ES-I3 (cell line): Measurements from ENCODE around the gene PLA2G15.

ENCODE experiments used
- H3K36me3 ChIP-seq: 2 replicates; pipeline ENCODE4 v1.6.1; 2013; ENCODE audit warnings: mild to moderate bottlenecking, low read length, control low read depth, moderate library complexity; ENCODE audit not compliant: insufficient read depth
- H3K4me1 ChIP-seq: 2 replicates; pipeline ENCODE4 v1.6.1; 2013; ENCODE audit warnings: mild to moderate bottlenecking, control low read depth, low read length; ENCODE audit not compliant: insufficient read depth
- H3K9ac ChIP-seq: 2 replicates; pipeline ENCODE4 v1.6.1; 2013; ENCODE audit warnings: low read depth, mild to moderate bottlenecking, low read length, moderate library complexity
- H3K9me3 ChIP-seq: 2 replicates; pipeline ENCODE4 v1.6.1; 2013; ENCODE audit warnings: mild to moderate bottlenecking, low read length, moderate library complexity; ENCODE audit not compliant: control insufficient read depth, insufficient read depth

Gene PLA2G15

DNA sequence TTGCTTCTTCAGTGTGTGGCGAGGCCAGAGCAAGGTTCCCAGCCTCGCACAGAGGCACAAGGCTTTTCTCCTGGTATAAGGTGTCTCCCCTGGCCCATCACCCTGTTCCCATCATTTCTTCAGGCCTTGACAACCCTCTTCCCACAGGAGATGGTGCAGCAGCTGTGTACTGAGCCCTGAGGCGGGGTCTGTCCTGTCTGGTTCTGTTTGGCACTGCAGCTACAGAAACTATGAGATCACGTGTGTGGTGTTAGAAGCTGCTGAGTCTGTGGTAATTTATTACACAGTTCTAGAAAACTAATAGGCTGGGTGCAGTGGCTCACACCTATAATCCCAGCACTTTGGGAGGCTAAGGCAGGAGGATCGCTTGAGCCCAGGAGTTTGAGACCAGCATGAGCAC is 7.2 kb downstream of the PLA2G15 start:
- H3K9ac ChIP-seq, result no peak overlapping the region
- H3K9me3 ChIP-seq, result no peaks in the 10 kb centered on the region
- H3K4me1 ChIP-seq, result no peaks in the 10 kb centered on the region; the same call in 1 of the 2 replicates
- no peaks in the 10 kb centered on the region for H3K36me3 ChIP-seq

DNA sequence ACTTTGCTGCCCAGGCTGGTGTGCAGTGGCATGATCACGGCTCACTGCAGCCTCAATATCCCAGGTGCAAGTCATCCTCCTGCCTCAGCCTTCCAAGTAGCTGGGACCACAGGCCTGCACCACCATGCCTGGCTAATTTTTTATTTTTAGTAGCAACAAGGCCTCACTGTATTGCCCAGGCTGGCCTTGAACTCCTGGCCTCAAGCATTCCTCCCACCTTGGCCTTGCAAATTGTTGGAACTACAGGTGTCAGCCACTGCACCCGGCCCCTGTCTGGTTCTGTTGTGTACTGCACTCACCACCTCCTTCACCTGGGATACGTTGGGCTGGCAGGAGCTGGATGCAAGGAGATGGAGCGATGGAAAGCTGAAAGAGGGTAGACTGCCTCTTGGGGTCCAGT is 8.5 kb downstream of the PLA2G15 start:
- H3K36me3 ChIP-seq, result no peaks in the 10 kb centered on the region
- H3K9me3 ChIP-seq, result no peaks in the 10 kb centered on the region
- no peaks in the 10 kb centered on the region; the same call in 1 of the 2 replicates for H3K4me1 ChIP-seq
- no peak overlapping the region for H3K9ac ChIP-seq

DNA sequence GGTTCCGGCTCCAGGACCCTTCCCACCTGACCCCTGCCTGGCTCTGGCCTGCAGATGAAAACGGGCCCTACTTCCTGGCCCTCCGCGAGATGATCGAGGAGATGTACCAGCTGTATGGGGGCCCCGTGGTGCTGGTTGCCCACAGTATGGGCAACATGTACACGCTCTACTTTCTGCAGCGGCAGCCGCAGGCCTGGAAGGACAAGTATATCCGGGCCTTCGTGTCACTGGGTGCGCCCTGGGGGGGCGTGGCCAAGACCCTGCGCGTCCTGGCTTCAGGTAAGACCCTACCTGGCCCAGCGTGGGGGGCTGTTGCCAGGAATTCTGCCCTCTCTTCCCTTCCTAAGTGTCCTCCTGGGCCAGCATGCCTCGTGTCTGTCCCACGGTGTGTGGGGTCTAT is 10.5 kb downstream of the PLA2G15 start:
- H3K9ac ChIP-seq, result no peak overlapping the region
- no peaks in the 10 kb centered on the region for H3K36me3 ChIP-seq
- no peaks in the 10 kb centered on the region; the same call in 1 of the 2 replicates for H3K4me1 ChIP-seq
- H3K9me3 ChIP-seq, result no peaks in the 10 kb centered on the region

- Histone ChIP-seq H3K9me3 (no peaks in the 10 kb centered on the region), H3K9ac (no peak overlapping the region), H3K36me3 (no peaks in the 10 kb centered on the region), H3K4me1 (no peaks in the 10 kb centered on the region; the same call in 1 of the 2 replicates)
Observed at GRCh38 chr16:68257251-68257905, 12.2 kb downstream of the PLA2G15 start.

DNA sequence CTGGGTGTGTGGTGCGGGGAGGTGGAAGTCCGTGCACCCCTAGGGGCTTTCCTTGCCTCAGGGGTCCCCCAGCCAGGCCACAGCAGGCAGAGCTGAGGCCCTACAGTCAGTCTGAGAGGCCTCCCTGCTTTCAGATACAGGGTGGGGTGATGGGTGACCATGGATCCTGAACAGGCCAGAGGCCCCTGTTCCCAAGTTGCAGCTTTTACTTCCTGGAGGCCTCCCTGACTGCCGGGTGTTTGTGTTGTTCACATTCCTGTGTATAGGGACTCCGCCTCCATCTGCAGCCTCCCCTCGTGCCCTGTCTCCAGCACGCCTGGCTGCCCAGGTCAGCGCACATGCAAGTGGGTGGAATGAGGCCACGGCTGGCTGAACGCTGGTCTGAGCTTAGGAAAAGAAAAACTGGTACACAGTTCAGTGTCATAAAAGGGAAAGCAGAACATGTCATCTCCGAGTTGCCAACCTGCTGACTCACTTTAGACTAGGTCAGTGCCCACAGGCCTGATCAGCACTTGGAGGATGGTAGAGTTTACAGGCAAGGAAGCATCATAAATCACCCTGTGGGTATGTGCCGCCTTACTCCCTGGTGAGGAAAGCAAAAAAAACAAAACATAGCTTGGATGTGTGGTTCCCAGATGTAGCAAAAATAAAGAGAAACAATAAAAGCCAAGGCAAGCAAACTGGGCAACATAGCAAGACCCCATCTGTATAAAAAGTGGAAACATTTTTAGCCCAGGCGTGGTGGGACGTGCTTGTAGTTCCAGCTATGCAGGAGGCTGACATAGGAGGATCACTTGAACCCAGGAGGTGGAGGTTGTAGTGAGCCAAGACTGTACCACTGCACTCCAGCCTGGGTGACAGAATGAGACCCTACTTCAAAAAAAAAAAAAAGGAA is 13.0 kb downstream of the PLA2G15 start:
- Histone ChIP-seq H3K36me3 (no peaks in the 10 kb centered on the region), H3K9ac (no peak overlapping the region), H3K9me3 (no peaks in the 10 kb centered on the region), H3K4me1 (no peaks in the 10 kb centered on the region; the same call in 1 of the 2 replicates)

DNA sequence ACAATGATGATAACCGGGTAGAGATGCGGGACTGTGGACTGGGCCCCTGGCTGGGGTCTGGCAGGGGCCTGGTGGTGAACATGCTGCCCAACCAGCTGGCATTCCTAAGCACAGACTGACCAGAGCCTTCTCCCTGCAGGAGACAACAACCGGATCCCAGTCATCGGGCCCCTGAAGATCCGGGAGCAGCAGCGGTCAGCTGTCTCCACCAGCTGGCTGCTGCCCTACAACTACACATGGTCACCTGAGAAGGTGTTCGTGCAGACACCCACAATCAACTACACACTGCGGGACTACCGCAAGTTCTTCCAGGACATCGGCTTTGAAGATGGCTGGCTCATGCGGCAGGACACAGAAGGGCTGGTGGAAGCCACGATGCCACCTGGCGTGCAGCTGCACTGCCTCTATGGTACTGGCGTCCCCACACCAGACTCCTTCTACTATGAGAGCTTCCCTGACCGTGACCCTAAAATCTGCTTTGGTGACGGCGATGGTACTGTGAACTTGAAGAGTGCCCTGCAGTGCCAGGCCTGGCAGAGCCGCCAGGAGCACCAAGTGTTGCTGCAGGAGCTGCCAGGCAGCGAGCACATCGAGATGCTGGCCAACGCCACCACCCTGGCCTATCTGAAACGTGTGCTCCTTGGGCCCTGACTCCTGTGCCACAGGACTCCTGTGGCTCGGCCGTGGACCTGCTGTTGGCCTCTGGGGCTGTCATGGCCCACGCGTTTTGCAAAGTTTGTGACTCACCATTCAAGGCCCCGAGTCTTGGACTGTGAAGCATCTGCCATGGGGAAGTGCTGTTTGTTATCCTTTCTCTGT is 14.0 kb downstream of the PLA2G15 start:
- H3K9ac ChIP-seq, result no peak overlapping the region
- no peaks in the 10 kb centered on the region; the same call in 1 of the 2 replicates for H3K4me1 ChIP-seq
- H3K9me3 ChIP-seq, result no peaks in the 10 kb centered on the region
- no peaks in the 10 kb centered on the region for H3K36me3 ChIP-seq

- Histone ChIP-seq H3K4me1 (peaks cover 6% of the 10 kb centered on the region; the same call in 1 of the 2 replicates), H3K9me3 (no peaks in the 10 kb centered on the region), H3K9ac (peak overlapping the region; percentile 98), H3K36me3 (no peaks in the 10 kb centered on the region)
Observed at GRCh38 chr16:68263559-68264127, 18.5 kb downstream of the PLA2G15 start.

DNA sequence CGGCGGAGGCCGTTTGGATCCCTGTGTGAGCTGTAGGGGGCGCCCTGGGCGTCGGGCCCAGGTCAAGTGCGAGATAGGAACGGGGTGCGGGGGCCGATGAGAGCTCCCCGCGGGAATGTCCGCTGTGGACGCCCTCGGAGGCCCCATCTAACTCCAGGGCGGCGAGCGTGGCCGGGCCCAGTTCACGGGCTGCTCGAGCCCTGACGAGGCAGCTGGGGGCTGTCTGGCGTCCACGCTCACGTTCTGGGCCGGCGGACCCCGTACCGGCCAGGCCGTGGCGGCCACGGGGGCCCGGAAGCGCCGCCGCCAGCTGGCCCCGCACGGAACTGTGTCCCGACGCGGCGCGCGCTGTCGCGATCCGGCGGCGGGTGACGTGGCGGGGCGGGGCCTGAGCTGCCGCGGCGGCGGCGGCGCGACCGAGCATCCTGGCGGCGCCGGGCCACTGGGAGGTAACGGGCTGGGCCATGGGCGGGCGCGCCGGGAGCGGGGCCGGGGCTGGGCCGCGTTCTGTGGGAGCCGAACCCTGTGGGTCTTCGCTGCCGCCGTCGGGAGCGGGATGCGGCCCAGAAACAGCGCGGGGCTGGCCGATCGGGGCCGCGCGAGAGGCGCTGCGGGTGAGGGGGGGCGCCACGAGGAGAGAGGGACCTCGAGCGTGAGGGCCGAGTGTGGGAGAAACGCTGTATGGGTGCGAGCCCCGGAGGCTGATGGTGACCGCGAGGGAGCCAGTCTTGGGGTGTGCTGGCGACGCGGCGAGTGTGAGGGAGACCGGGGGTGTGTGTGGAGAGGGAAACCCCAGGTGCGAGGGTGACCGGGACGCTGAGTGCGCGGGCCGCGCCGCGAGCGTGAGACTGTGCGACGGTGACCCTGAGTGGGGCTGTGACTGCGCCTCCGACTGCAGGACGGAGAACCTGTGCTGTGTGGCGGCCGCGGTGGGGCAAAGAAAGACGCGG is 19.2 kb downstream of the PLA2G15 start, which contains the start of gene SLC7A6:
Gene SLC7A6 (plus strand): TSS at position 399 of the 950 bp plus-strand sequence. CDS start 10,201 bp downstream, outside the sequence.
- Histone ChIP-seq H3K36me3 (no peaks in the 10 kb centered on the region), H3K9ac (peak within 1 kb of the TSS; percentile 98), H3K9me3 (no peaks in the 10 kb centered on the region), H3K4me1 (peaks cover 6% of the 10 kb centered on the region; the same call in 1 of the 2 replicates)

- H3K4me1 ChIP-seq, result peaks cover 6% of the 10 kb centered on the region; the same call in 1 of the 2 replicates
- no peaks in the 10 kb centered on the region for H3K36me3 ChIP-seq
- H3K9ac ChIP-seq, result peak overlapping the region; percentile 98
- H3K9me3 ChIP-seq, result no peaks in the 10 kb centered on the region
Observed at GRCh38 chr16:68265078-68265920, 20.1 kb downstream of the PLA2G15 start.

DNA sequence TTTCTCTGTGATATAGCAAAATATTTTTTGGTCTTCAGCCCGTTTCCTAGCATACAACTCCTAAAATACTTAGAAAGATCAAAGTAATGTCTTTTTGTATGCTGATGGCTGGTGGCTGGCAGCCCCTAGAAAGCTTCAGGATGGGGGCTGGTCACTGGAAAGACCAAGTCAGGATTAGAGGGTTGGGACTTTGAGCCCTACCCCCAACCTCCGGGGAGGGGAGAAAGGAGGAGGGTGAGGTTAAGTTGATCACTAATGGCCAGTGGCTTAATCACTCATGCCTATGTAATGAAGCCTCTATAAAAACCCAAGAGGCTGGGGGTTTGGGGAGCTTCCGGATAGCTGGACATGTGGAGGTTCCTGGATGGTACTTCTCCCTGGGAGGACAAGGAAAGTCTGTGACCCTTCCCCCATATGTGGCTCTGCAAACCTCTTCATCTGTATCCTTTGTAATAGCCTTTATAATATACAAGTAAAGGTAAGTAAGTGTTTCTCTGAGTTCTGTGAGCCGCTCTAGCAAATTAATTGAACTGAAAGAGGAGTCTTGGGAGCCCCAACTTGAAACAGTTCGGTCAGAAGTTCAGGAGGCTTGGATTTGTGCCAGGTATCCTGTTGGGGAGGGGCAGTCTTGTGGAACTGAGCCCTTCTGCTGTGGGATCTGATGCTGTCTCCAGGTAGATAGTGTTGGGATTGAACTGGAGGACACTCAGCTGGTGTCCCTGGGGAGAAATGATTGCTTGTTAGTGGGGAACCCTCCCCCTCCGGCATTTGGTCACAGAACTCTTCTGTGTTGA is 22.6 kb downstream of the PLA2G15 start:
- Histone ChIP-seq H3K9me3 (no peaks in the 10 kb centered on the region), H3K36me3 (no peaks in the 10 kb centered on the region), H3K9ac (peak overlapping the region; percentile 9; the same call in 1 of the 2 replicates), H3K4me1 (peaks cover 6% of the 10 kb centered on the region; the same call in 1 of the 2 replicates)

- no peaks in the 10 kb centered on the region for H3K9me3 ChIP-seq
- H3K36me3 ChIP-seq, result no peaks in the 10 kb centered on the region
- H3K9ac ChIP-seq, result no peak overlapping the region
- peaks cover 6% of the 10 kb centered on the region; the same call in 1 of the 2 replicates for H3K4me1 ChIP-seq
Observed at GRCh38 chr16:68269793-68270192, 24.6 kb downstream of the PLA2G15 start.

GRCh38 chr16:68270353-68270752 is 25.2 kb downstream of the PLA2G15 start:
- Histone ChIP-seq H3K4me1 (peaks cover 6% of the 10 kb centered on the region; the same call in 1 of the 2 replicates), H3K9me3 (no peaks in the 10 kb centered on the region), H3K9ac (no peak overlapping the region), H3K36me3 (no peaks in the 10 kb centered on the region)
